ENCODE data around the gene SNAI3.

GRCh38 chr16:88694221-88695087 is 8.1 kb upstream of the SNAI3 start:
- TF ChIP-seq CTCF (IDR thresholded peaks at IDR 0.05): no peak
- no peak for TF ChIP-seq POLR2A (IDR thresholded peaks at IDR 0.05)

Data from gastroesophageal sphincter (tissue), 3 donors.